ENCODE results near the gene AKAP17A. TPM values are rescaled to one million over a fixed set of nuclear protein-coding genes. Genes with fewer than 3 reads are reported as not detected.
A peak's percentile ranks its signal among the peaks of the same experiment; 100 is the strongest.

AKAP17A gene
- total RNA-seq, 1 experiment from 2014 or later: 28.3 TPM

DNA sequence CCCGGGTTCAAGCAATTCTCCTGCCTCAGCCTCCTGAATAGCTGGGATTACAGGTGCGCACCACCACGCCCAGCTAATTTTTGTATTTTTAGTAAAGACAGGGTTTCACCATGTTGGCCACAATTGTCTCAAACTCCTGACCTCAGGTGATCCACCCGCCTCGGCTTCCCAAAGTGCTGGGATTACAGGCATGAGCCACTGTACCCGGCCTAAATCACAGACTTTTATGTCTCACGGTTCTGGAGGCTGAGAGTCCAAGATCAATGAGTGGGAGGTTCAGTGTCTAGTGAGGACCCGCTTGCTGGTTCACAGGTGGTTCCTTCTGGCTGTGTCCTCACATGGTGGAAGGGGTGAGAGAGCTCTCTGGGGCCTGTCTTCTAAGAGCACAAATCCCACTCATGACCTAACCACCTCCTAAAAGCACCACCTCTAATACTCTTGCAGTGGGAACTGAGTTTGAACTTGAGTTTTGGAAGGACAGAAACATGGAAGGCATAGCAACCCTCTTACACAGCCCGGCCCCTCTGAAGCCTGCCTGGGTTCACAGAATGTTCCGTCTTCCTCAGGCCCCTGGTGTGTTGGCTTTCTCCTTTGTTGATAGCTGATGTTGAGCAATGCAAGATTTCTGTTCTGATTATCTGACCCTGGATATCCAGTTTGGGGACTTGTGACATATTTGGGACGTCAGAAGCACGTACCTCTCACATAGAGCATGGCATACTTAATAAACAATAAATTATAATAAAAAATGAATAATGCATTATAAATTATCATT lies 1.9 kb upstream of the AKAP17A start:
- peaks cover 9% of the 10 kb centered on the region; the same call in 1 of the 2 replicates for H3K4me1 ChIP-seq (replicated peaks; ENCODE audit: insufficient read depth)
- H3K36me3 ChIP-seq (ENCODE audit: low read depth): no peaks in the 10 kb centered on the region
- H3F3A ChIP-seq (ENCODE audit: insufficient read depth, low read depth): peaks cover 19% of the 10 kb centered on the region; the same call in 1 of the 2 replicates
- no peak for TF ChIP-seq CTCF (conservative IDR thresholded peaks at IDR 0.05)
- no peak for TF ChIP-seq EZH2 (IDR thresholded peaks at IDR 0.05; ENCODE audit: low read depth)
- POLR2A ChIA-PET (ENCODE audit: unreplicated experiment): no interaction called here
- no peak overlapping the region for H3K4me2 ChIP-seq
- H3K9me2 ChIP-seq (ENCODE audit: insufficient read depth): no peaks in the 10 kb centered on the region
- no TSS peak for BruUV-seq (replicated peaks)
- CTCF ChIA-PET: no interaction called here
- H3K4me3 ChIP-seq: no peak overlapping the region
- no peaks in the 10 kb centered on the region for H3K27me3 ChIP-seq (ENCODE audit: insufficient read depth, low read depth)
- no peak for DNase-seq
- no peak overlapping the region for H3K27ac ChIP-seq
- intact Hi-C loops (cut with micrococcal nuclease; ENCODE audit: unreplicated experiment): loop anchor here (5.0 kb wide), 1 partner anchor 137 kb away; the partner anchor contains the start of gene ASMTL
- H3K9me3 ChIP-seq (ENCODE audit: insufficient read depth, low read depth): no peaks in the 10 kb centered on the region
- no peak overlapping the region for H2AFZ ChIP-seq
- peaks cover 26% of the 10 kb centered on the region for H3K79me2 ChIP-seq (ENCODE audit: low read depth)
- H4K20me1 ChIP-seq (ENCODE audit: insufficient read depth): peaks cover 16% of the 10 kb centered on the region

- H4K20me1 ChIP-seq (ENCODE audit: insufficient read depth): peaks cover 28% of the 10 kb centered on the region
- H3K4me1 ChIP-seq (replicated peaks; ENCODE audit: insufficient read depth): peaks cover 8% of the 10 kb centered on the region; the same call in 1 of the 2 replicates
- H3K36me3 ChIP-seq (ENCODE audit: low read depth): no peaks in the 10 kb centered on the region
- H3K27me3 ChIP-seq (ENCODE audit: insufficient read depth, low read depth): no peaks in the 10 kb centered on the region
- peak overlapping the region; percentile 44 for H3K27ac ChIP-seq
- no peaks in the 10 kb centered on the region for H3K9me3 ChIP-seq (ENCODE audit: insufficient read depth, low read depth)
- intact Hi-C loops (cut with micrococcal nuclease; ENCODE audit: unreplicated experiment): loop anchor here (5.0 kb wide), 1 partner anchor 140 kb away; the partner anchor contains the start of gene ASMTL
- H3F3A ChIP-seq (ENCODE audit: insufficient read depth, low read depth): peaks cover 16% of the 10 kb centered on the region; the same call in 1 of the 2 replicates
- DNase-seq: no peak
- no TSS peak for BruUV-seq (replicated peaks)
- H3K4me2 ChIP-seq: peak overlapping the region; percentile 87
- H3K79me2 ChIP-seq (ENCODE audit: low read depth): peaks cover 45% of the 10 kb centered on the region
- POLR2A ChIA-PET (ENCODE audit: unreplicated experiment): no interaction called here
- H3K9me2 ChIP-seq (ENCODE audit: insufficient read depth): no peaks in the 10 kb centered on the region
- H3K4me3 ChIP-seq: peak overlapping the region; percentile 95
- TF ChIP-seq EZH2 (IDR thresholded peaks at IDR 0.05; ENCODE audit: low read depth) (no peak), CTCF (conservative IDR thresholded peaks at IDR 0.05) (no peak)
- 0 out of 2 replicates have a peak overlapping the region, but pooled peaks have one; percentile 43 for H2AFZ ChIP-seq
- CTCF ChIA-PET: no interaction called here
These were observed 562 bp downstream of the AKAP17A start for GRCh38 chrX:1591863-1592469.

- Histone ChIP-seq H3K9me2 (ENCODE audit: insufficient read depth) (no peaks in the 10 kb centered on the region), H3K79me2 (ENCODE audit: low read depth) (peaks cover 47% of the 10 kb centered on the region), H3K4me2 (peak overlapping the region; percentile 87), H3K27me3 (ENCODE audit: insufficient read depth, low read depth) (no peaks in the 10 kb centered on the region), H3K9me3 (ENCODE audit: insufficient read depth, low read depth) (no peaks in the 10 kb centered on the region), H3K27ac (peak overlapping the region; percentile 44), H3K4me3 (peak overlapping the region; percentile 95), H2AFZ (no peak overlapping the region), H3K36me3 (ENCODE audit: low read depth) (no peaks in the 10 kb centered on the region), H4K20me1 (ENCODE audit: insufficient read depth) (peaks cover 34% of the 10 kb centered on the region), H3K4me1 (replicated peaks; ENCODE audit: insufficient read depth) (peaks cover 6% of the 10 kb centered on the region; the same call in 1 of the 2 replicates), H3F3A (ENCODE audit: insufficient read depth, low read depth) (peaks cover 12% of the 10 kb centered on the region; the same call in 1 of the 2 replicates)
- DNase-seq: peak in 1 of 2 experiments; percentile 43
- POLR2A ChIA-PET (ENCODE audit: unreplicated experiment): no interaction called here
- no peak for TF ChIP-seq CTCF (conservative IDR thresholded peaks at IDR 0.05)
- no peak for TF ChIP-seq EZH2 (IDR thresholded peaks at IDR 0.05; ENCODE audit: low read depth)
- intact Hi-C loops (cut with micrococcal nuclease; ENCODE audit: unreplicated experiment): loop anchor here (5.0 kb wide), 1 partner anchor 140 kb away; the partner anchor contains the start of gene ASMTL
- CTCF ChIA-PET: no interaction called here
- BruUV-seq (replicated peaks): no TSS peak
These were observed 1.2 kb downstream of the AKAP17A start for GRCh38 chrX:1592470-1593142.
